PC-9 (cell line): Measurements from ENCODE around the gene CCBE1. TPM values are rescaled to one million over a fixed set of nuclear protein-coding genes. Genes with fewer than 3 reads are reported as not detected.

Experiments
- BruUV-seq: library from RNA; stranded (reverse); fragments of 400-500 nt; replicated peaks from 2 replicates; lab custom pipeline; 2021; lab: Mats Ljungman, UMichigan
- CTCF ChIA-PET: fragments of 300-600 bp; sonication (Branson Sonifier 250); formaldehyde crosslinking; loops from one replicate; lab custom pipeline; 2022; ENCODE audit warnings: antibody characterized with exemption; lab: Charles Lee
- POLR2A ChIA-PET: fragments of 300-600 bp; sonication (Branson Sonifier 250); formaldehyde crosslinking; loops from one replicate; lab custom pipeline; 2022; ENCODE audit warnings: antibody characterized with exemption; ENCODE audit not compliant: unreplicated experiment; lab: Charles Lee
- DNase-seq, 2 experiments: peaks; one replicate each; pipeline versions ENCODE4 v3.0.0 to v3.0.0-alpha.2; 2015 to 2022; ENCODE audit warnings: mixed read lengths in 1 of 2
- H2AFZ ChIP-seq: fragments of 200-600 bp; sonication (generic); 2 replicates; pipeline ENCODE4 v1.8.1; 2017; ENCODE audit warnings: antibody characterized with exemption
- H3F3A ChIP-seq: fragments of 200-600 bp; sonication (generic); 2 replicates; pipeline ENCODE4 v1.8.1; 2017; ENCODE audit warnings: antibody characterized with exemption, mild to moderate bottlenecking, low read depth; ENCODE audit not compliant: insufficient read depth
- H3K27ac ChIP-seq: fragments of 200-600 bp; sonication (generic); 2 replicates; pipeline ENCODE4 v1.6.1; 2016; ENCODE audit warnings: mixed run types
- H3K27me3 ChIP-seq: fragments of 200-600 bp; sonication (generic); 2 replicates; pipeline ENCODE4 v1.6.1; 2016; ENCODE audit warnings: low read depth, mixed run types; ENCODE audit not compliant: insufficient read depth
- H3K36me3 ChIP-seq: fragments of 200-600 bp; sonication (generic); 2 replicates; pipeline ENCODE4 v1.6.1; 2016; ENCODE audit warnings: low read depth, mixed run types
- H3K4me1 ChIP-seq: fragments of 200-600 bp; sonication (generic); replicated peaks from 2 replicates; pipeline ENCODE4 v1.6.1; 2016; ENCODE audit warnings: mixed run types; ENCODE audit not compliant: insufficient read depth
- H3K4me2 ChIP-seq: fragments of 200-600 bp; sonication (generic); 2 replicates; pipeline ENCODE4 v1.6.1; 2017; ENCODE audit warnings: mixed run types
- H3K4me3 ChIP-seq: fragments of 200-600 bp; sonication (generic); 2 replicates; pipeline ENCODE4 v1.6.1; 2016; ENCODE audit warnings: mixed run types
- H3K79me2 ChIP-seq: fragments of 200-600 bp; sonication (generic); 2 replicates; pipeline ENCODE4 v1.6.1; 2017; ENCODE audit warnings: low read depth, mixed run types
- H3K9me2 ChIP-seq: fragments of 200-600 bp; sonication (generic); 2 replicates; pipeline ENCODE4 v1.8.1; 2017; ENCODE audit warnings: mild to moderate bottlenecking; ENCODE audit not compliant: insufficient read depth
- H3K9me3 ChIP-seq: fragments of 200-600 bp; sonication (generic); 2 replicates; pipeline ENCODE4 v1.8.1; 2016; ENCODE audit warnings: low read depth; ENCODE audit not compliant: insufficient read depth
- H4K20me1 ChIP-seq: fragments of 200-600 bp; sonication (generic); 2 replicates; pipeline ENCODE4 v1.8.1; 2017; ENCODE audit not compliant: insufficient read depth
- EZH2 ChIP-seq: fragments of 200-600 bp; sonication (generic); IDR thresholded peaks from 2 replicates; pipeline ENCODE4 v1.8.0; 2017; ENCODE audit warnings: antibody characterized with exemption, low read depth
- intact Hi-C: fragments of 100-400 bp; cut with micrococcal nuclease; formaldehyde crosslinking; loops from one replicate; pipeline ENCODE4 v1.10.0; 2022; ENCODE audit not compliant: unreplicated experiment
- total RNA-seq: library from RNA; stranded (reverse); gene quantifications from 2 replicates; pipeline ENCODE4 v1.2.3, GENCODE V29; 2021
- TF ChIP-seq, protein P1 (sequence below): fragments of 200-600 bp; sonication (generic); conservative IDR thresholded peaks from 2 replicates; pipeline ENCODE4 v1.6.1; 2017; ENCODE audit warnings: mixed run types, antibody characterized with exemption, mild to moderate bottlenecking, moderate library complexity

Gene CCBE1
- total RNA-seq, 1 experiment from 2014 or later, result 5.8 TPM

DNA sequence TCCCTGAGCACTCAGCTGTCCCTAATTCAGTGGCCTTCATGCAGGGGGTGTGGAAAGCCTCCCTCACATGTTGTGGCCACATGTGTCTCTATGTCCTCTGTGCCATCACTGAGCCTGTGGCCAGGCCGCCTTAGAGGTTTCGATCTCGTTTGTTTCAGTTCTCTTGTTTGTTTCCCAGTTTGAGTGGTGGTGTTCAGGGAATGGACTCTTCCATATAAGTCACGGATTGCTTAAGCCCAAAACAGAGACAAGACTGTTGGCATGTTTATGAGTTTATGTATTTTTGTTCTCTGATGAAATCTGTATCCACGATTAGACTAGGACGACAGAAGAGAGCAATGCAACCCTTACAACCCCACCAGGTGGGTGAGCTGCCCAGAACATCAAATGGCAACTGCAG, 134.5 kb downstream of the CCBE1 start:
- no peak for TF ChIP-seq EZH2
- TF ChIP-seq, protein P1, sequence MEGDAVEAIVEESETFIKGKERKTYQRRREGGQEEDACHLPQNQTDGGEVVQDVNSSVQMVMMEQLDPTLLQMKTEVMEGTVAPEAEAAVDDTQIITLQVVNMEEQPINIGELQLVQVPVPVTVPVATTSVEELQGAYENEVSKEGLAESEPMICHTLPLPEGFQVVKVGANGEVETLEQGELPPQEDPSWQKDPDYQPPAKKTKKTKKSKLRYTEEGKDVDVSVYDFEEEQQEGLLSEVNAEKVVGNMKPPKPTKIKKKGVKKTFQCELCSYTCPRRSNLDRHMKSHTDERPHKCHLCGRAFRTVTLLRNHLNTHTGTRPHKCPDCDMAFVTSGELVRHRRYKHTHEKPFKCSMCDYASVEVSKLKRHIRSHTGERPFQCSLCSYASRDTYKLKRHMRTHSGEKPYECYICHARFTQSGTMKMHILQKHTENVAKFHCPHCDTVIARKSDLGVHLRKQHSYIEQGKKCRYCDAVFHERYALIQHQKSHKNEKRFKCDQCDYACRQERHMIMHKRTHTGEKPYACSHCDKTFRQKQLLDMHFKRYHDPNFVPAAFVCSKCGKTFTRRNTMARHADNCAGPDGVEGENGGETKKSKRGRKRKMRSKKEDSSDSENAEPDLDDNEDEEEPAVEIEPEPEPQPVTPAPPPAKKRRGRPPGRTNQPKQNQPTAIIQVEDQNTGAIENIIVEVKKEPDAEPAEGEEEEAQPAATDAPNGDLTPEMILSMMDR, result no peak
- no peaks in the 10 kb centered on the region for H4K20me1 ChIP-seq
- no peaks in the 10 kb centered on the region for H3K79me2 ChIP-seq
- H3K27me3 ChIP-seq, result peaks cover 8% of the 10 kb centered on the region; the same call in 1 of the 2 replicates
- no peak overlapping the region for H3K27ac ChIP-seq
- no peak overlapping the region for H3K4me3 ChIP-seq
- H3K9me3 ChIP-seq, result 0 out of 2 replicates have a peak, but pooled peaks cover 3% of the 10 kb centered on the region
- no TSS peak for BruUV-seq
- no peak overlapping the region for H2AFZ ChIP-seq
- no peaks in the 10 kb centered on the region for H3F3A ChIP-seq
- DNase-seq, result no peak
- H3K9me2 ChIP-seq, result no peaks in the 10 kb centered on the region
- no peak overlapping the region for H3K4me2 ChIP-seq
- intact Hi-C loops, result no loop called here
- no peaks in the 10 kb centered on the region for H3K4me1 ChIP-seq
- ChIA-PET CTCF (no interaction called here), POLR2A (no interaction called here)
- no peaks in the 10 kb centered on the region for H3K36me3 ChIP-seq

DNA sequence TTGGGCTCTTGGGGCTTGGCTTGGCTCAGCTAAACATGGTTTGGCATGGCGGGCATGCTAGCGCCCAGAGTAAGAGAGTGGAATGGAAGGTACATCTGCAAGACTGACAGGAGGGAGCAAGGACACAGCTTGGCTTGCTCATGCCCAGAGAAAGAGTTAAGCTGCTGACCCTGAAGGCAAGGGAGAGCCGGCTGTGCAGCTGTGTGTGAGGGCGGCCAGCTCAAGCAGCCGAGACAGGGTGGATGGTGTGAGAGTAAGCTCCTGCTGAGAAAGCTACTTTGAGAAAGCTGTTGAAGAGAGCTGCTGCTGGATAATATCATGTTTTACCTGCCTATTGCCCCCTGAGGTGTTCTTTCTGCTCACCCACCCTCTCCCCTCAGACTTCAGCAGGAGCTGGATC, 135.6 kb downstream of the CCBE1 start:
- ChIA-PET CTCF (no interaction called here), POLR2A (no interaction called here)
- Histone ChIP-seq H3K4me3 (no peak overlapping the region), H3K4me1 (no peaks in the 10 kb centered on the region), H3K79me2 (no peaks in the 10 kb centered on the region), H3K27ac (no peak overlapping the region), H4K20me1 (no peaks in the 10 kb centered on the region), H3K9me3 (0 out of 2 replicates have a peak, but pooled peaks cover 3% of the 10 kb centered on the region), H2AFZ (no peak overlapping the region), H3K4me2 (no peak overlapping the region), H3K27me3 (peaks cover 8% of the 10 kb centered on the region; the same call in 1 of the 2 replicates), H3F3A (no peaks in the 10 kb centered on the region), H3K36me3 (no peaks in the 10 kb centered on the region), H3K9me2 (no peaks in the 10 kb centered on the region)
- no TSS peak for BruUV-seq
- intact Hi-C loops, result no loop called here
- DNase-seq, result no peak
- TF ChIP-seq, protein P1, result no peak
- no peak for TF ChIP-seq EZH2

DNA sequence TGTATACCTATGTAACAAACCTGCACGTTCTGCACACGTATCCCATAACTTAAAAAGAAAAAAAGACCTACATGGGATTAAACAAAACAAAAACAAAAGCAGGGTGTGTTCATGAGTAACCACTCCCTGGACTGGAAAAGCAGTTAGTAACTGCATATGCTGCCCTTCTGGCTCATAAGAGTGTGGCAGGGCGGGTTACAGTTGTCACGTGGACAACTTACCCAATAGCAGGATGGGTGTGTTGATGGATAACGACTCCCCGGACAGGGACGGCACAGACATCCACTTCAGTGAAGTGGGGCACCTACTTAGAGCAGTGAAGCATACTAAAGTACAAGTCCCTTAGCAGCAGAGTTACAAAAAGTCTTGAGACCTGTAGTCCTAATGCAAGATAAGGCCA, 136.7 kb downstream of the CCBE1 start:
- no peaks in the 10 kb centered on the region for H3K36me3 ChIP-seq
- H3K9me2 ChIP-seq, result no peaks in the 10 kb centered on the region
- H3K27ac ChIP-seq, result no peak overlapping the region
- intact Hi-C loops, result no loop called here
- peaks cover 8% of the 10 kb centered on the region; the same call in 1 of the 2 replicates for H3K27me3 ChIP-seq
- H2AFZ ChIP-seq, result no peak overlapping the region
- peaks cover 6% of the 10 kb centered on the region for H3K4me1 ChIP-seq
- CTCF ChIA-PET, result no interaction called here
- no peak overlapping the region for H3K4me2 ChIP-seq
- H3K79me2 ChIP-seq, result no peaks in the 10 kb centered on the region
- H4K20me1 ChIP-seq, result no peaks in the 10 kb centered on the region
- no TSS peak for BruUV-seq
- 0 out of 2 replicates have a peak, but pooled peaks cover 3% of the 10 kb centered on the region for H3K9me3 ChIP-seq
- H3F3A ChIP-seq, result no peaks in the 10 kb centered on the region
- DNase-seq, result no peak
- no peak overlapping the region for H3K4me3 ChIP-seq
- POLR2A ChIA-PET, result no interaction called here
- no peak for TF ChIP-seq EZH2
- TF ChIP-seq, protein P1, result no peak
